ENCODE results near the gene PLCB4.
"Not testable (repeated sequence)": the region's sequence is repeated elsewhere in the genome, so short reads cannot be mapped to it uniquely, and the experiment has no call there.

The PLCB4 gene

DNA sequence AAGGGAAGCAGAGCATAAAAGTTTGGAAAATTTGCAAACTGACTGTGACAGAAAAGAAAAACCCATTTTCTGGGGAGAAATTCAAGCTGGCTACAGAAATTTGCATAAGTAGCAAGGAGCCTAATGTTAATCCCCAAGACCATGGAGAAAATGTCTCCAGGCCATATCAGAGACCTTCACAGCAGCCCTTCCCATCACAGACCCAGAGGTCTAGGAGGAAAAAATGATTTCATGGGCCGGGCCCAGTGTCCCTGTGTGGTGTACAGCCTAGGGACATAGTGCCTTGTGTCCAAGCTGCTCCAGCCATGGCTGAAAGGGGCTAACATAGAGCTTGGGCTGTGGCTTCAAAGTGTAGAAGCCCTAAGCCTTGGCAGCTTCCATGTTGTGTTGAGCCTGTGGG lies 83.3 kb downstream of the PLCB4 start:
- H3K9me3 ChIP-seq (replicated peaks in 1 of 2; ENCODE audit: control insufficient read depth in 2 of 2, insufficient read depth in 1 of 2, low read depth in 1 of 2, low read length in 2 of 2) = peaks cover 0 to 12% of the 10 kb centered on the region in 2 donors
- H3K27ac ChIP-seq (replicated peaks; ENCODE audit: low read length); H2AFZ ChIP-seq (ENCODE audit: low read length); H2BK5ac ChIP-seq (ENCODE audit: low read length); H3K4ac ChIP-seq (ENCODE audit: low read length); H2BK120ac ChIP-seq (ENCODE audit: low read depth, low read length); H3K4me1 ChIP-seq (ENCODE audit: control insufficient read depth in 2 of 2, insufficient read depth in 1 of 2, low read depth in 1 of 2, low read length in 2 of 2); H3K18ac ChIP-seq (ENCODE audit: low read length); H3K36me3 ChIP-seq (replicated peaks in 1 of 2; ENCODE audit: control insufficient read depth in 2 of 2, insufficient read depth in 2 of 2, low read length in 2 of 2); H3K4me3 ChIP-seq (ENCODE audit: low read length in 2 of 2); H2BK15ac ChIP-seq (ENCODE audit: low read length); H3K9ac ChIP-seq (ENCODE audit: low read depth, low read length, poor library complexity); H3K27me3 ChIP-seq (ENCODE audit: control insufficient read depth in 3 of 3, insufficient read depth in 3 of 3, low read depth in 1 of 3, low read length in 3 of 3); H3K79me1 ChIP-seq (ENCODE audit: low read depth, low read length); H4K91ac ChIP-seq (ENCODE audit: low read depth, low read length, poor library complexity); H3K23ac ChIP-seq (ENCODE audit: low read depth, low read length, poor library complexity); H2AK5ac ChIP-seq (ENCODE audit: low read depth, low read length); H2BK12ac ChIP-seq (ENCODE audit: low read length); DNase-seq (ENCODE audit: low spot score); H3K14ac ChIP-seq (ENCODE audit: low read length); H3K4me2 ChIP-seq (ENCODE audit: insufficient read depth, low read length, poor library complexity, severe bottlenecking): not testable (repeated sequence)
- no CpG with 5 or more reads among the region's 1 CpG for WGBS, 2 donors (ENCODE audit: extremely low coverage in 2 of 2, insufficient read length in 2 of 2, insufficient replicate concordance in 1 of 2)
- H4K8ac ChIP-seq (ENCODE audit: low read depth, low read length) = peak overlapping the region; percentile 25

DNA sequence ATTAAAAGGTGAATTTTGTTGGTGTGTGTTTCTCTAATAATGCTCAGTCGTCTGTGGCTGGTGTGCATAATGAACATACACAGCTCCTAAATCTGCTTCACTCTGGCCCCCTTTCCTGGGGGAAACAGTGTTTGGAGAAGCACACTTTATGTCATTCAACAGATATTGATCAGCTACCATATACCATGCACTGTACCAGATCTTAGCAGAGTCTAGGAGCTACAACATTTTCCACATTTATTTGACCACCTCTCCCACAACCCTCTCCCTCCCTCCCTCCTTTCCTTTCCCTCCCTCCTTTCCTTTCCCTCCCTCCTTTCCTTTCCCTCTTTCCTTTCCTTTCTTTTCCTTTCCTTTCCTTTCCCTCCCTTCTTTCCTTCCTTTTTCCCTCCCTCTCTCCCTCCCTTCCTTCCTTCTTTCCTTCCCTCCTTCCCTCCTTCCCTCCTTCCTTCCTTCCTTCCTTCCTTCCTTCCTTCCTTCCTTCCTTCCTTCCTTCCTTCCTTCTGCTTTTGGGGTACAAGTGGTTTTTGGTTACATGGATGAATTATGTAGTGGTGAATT lies 85.7 kb downstream of the PLCB4 start:
- WGBS, 2 donors (ENCODE audit: extremely low coverage in 2 of 2, insufficient read length in 2 of 2, insufficient replicate concordance in 1 of 2) = no CpG with 5 or more reads among the region's 1 CpG

DNA sequence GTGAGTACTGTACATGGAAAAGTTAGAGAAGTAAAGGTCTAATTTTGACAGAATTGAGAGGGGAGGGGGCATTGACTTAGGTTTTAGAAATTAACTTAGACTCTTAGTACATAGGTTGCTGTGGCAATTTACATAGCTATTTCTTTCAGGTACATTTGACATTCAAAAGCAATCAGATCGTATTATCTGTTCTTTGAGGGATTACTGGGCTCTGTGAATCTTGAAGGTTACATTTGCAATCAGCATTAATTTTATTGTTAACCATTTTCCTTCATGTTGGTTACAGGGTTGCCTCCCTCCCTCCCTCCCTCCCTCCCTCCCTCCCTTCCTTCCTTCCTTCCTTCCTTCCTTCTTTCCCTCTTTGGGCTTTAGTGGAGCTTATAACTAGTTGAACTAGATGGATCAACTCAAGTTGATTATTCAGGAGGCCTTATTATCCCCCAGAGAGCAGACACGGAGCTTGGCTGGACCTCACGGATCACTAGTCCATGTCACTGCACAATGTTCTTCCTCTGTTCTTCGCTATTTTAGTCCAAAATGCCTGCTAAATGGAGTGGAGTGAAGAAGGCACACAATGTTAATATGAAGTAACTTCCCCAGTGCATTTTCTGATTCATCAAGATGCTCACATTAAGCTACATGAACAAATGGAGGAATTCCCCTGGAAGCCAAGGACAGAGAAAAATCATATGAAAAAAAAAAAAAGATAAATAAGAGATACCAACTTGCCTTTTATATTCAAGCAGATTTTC lies 87.8 kb downstream of the PLCB4 start:
- Histone ChIP-seq H3K18ac (ENCODE audit: low read length) (no peak overlapping the region), H2BK12ac (ENCODE audit: low read length) (no peak overlapping the region), H3K36me3 (replicated peaks in 1 of 2; ENCODE audit: control insufficient read depth in 2 of 2, insufficient read depth in 2 of 2, low read length in 2 of 2) (no peaks in the 10 kb centered on the region), H2BK5ac (ENCODE audit: low read length) (no peak overlapping the region), H3K4me3 (ENCODE audit: low read length in 2 of 2) (no peak overlapping the region), H3K4ac (ENCODE audit: low read length) (no peak overlapping the region), H4K8ac (ENCODE audit: low read depth, low read length) (no peak overlapping the region), H2BK15ac (ENCODE audit: low read length) (no peak overlapping the region), H3K9ac (ENCODE audit: low read depth, low read length, poor library complexity) (no peak overlapping the region), H3K9me3 (replicated peaks in 1 of 2; ENCODE audit: control insufficient read depth in 2 of 2, insufficient read depth in 1 of 2, low read depth in 1 of 2, low read length in 2 of 2) (peaks cover 0 to 12% of the 10 kb centered on the region in 2 donors), H3K27ac (replicated peaks; ENCODE audit: low read length) (no peak overlapping the region), H3K27me3 (ENCODE audit: control insufficient read depth in 3 of 3, insufficient read depth in 3 of 3, low read depth in 1 of 3, low read length in 3 of 3) (no peaks in the 10 kb centered on the region), H3K4me1 (ENCODE audit: control insufficient read depth in 2 of 2, insufficient read depth in 1 of 2, low read depth in 1 of 2, low read length in 2 of 2) (peaks cover 0 to 2% of the 10 kb centered on the region in 2 donors), H3K79me1 (ENCODE audit: low read depth, low read length) (no peaks in the 10 kb centered on the region), H4K91ac (ENCODE audit: low read depth, low read length, poor library complexity) (no peak overlapping the region), H3K4me2 (ENCODE audit: insufficient read depth, low read length, poor library complexity, severe bottlenecking) (no peak overlapping the region), H3K23ac (ENCODE audit: low read depth, low read length, poor library complexity) (no peak overlapping the region), H2AK5ac (ENCODE audit: low read depth, low read length) (no peak overlapping the region), H2AFZ (ENCODE audit: low read length) (no peak overlapping the region), H3K14ac (ENCODE audit: low read length) (no peak overlapping the region), H2BK120ac (ENCODE audit: low read depth, low read length) (no peak overlapping the region)
- no peak for DNase-seq (ENCODE audit: low spot score)
- WGBS, 2 donors (ENCODE audit: extremely low coverage in 2 of 2, insufficient read length in 2 of 2, insufficient replicate concordance in 1 of 2) = no CpG with 5 or more reads among the region's 4 CpGs

More for the DNA sequence above, 85.7 kb downstream of the PLCB4 start:
- Histone ChIP-seq H3K9ac (ENCODE audit: low read depth, low read length, poor library complexity) (no peak overlapping the region), H3K18ac (ENCODE audit: low read length) (no peak overlapping the region), H3K4me3 (ENCODE audit: low read length in 2 of 2) (no peak overlapping the region), H3K27me3 (ENCODE audit: control insufficient read depth in 3 of 3, insufficient read depth in 3 of 3, low read depth in 1 of 3, low read length in 3 of 3) (no peaks in the 10 kb centered on the region), H3K79me1 (ENCODE audit: low read depth, low read length) (no peaks in the 10 kb centered on the region), H3K9me3 (replicated peaks in 1 of 2; ENCODE audit: control insufficient read depth in 2 of 2, insufficient read depth in 1 of 2, low read depth in 1 of 2, low read length in 2 of 2) (peaks cover 0 to 12% of the 10 kb centered on the region in 2 donors), H4K91ac (ENCODE audit: low read depth, low read length, poor library complexity) (no peak overlapping the region), H3K23ac (ENCODE audit: low read depth, low read length, poor library complexity) (no peak overlapping the region), H2AFZ (ENCODE audit: low read length) (no peak overlapping the region), H3K14ac (ENCODE audit: low read length) (no peak overlapping the region), H4K8ac (ENCODE audit: low read depth, low read length) (no peak overlapping the region), H2BK12ac (ENCODE audit: low read length) (no peak overlapping the region), H3K4me1 (ENCODE audit: control insufficient read depth in 2 of 2, insufficient read depth in 1 of 2, low read depth in 1 of 2, low read length in 2 of 2) (no peaks in the 10 kb centered on the region), H3K36me3 (replicated peaks in 1 of 2; ENCODE audit: control insufficient read depth in 2 of 2, insufficient read depth in 2 of 2, low read length in 2 of 2) (no peaks in the 10 kb centered on the region), H2BK120ac (ENCODE audit: low read depth, low read length) (no peak overlapping the region), H3K27ac (replicated peaks; ENCODE audit: low read length) (no peak overlapping the region), H3K4ac (ENCODE audit: low read length) (no peak overlapping the region), H3K4me2 (ENCODE audit: insufficient read depth, low read length, poor library complexity, severe bottlenecking) (no peak overlapping the region), H2BK5ac (ENCODE audit: low read length) (no peak overlapping the region), H2AK5ac (ENCODE audit: low read depth, low read length) (no peak overlapping the region), H2BK15ac (ENCODE audit: low read length) (no peak overlapping the region)
- DNase-seq (ENCODE audit: low spot score) = no peak

DNA sequence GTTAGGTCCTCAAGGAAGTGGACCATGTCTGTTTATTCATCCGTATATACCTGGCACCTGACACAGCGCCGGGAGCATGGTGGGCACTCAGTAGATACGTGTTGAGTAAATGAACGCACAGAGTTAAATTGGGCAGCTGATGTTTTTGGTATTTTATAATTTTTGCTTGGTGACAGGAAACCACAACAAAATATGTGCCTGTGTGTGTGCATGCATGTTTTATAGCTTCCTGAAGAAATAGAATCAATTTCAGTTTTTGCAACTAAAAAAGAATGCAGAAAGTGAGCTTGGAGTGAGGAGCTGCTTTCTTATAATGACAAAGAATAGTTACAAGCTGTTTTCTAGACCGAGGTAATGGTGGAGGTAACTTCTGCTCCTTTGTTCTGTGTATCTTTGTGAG lies 91.4 kb downstream of the PLCB4 start:
- H3K4me2 ChIP-seq (ENCODE audit: insufficient read depth, low read length, poor library complexity, severe bottlenecking) = no peak overlapping the region
- H3K9me3 ChIP-seq (replicated peaks in 1 of 2; ENCODE audit: control insufficient read depth in 2 of 2, insufficient read depth in 1 of 2, low read depth in 1 of 2, low read length in 2 of 2) = no peaks in the 10 kb centered on the region
- no peaks in the 10 kb centered on the region for H3K79me1 ChIP-seq (ENCODE audit: low read depth, low read length)
- no peak overlapping the region for H3K23ac ChIP-seq (ENCODE audit: low read depth, low read length, poor library complexity)
- H3K9ac ChIP-seq (ENCODE audit: low read depth, low read length, poor library complexity) = no peak overlapping the region
- no peak overlapping the region for H2AK5ac ChIP-seq (ENCODE audit: low read depth, low read length)
- no peak overlapping the region for H3K14ac ChIP-seq (ENCODE audit: low read length)
- H3K18ac ChIP-seq (ENCODE audit: low read length) = no peak overlapping the region
- WGBS, 2 donors (ENCODE audit: extremely low coverage in 2 of 2, insufficient read length in 2 of 2, insufficient replicate concordance in 1 of 2) = no CpG with 5 or more reads among the region's 6 CpGs
- no peak overlapping the region for H4K8ac ChIP-seq (ENCODE audit: low read depth, low read length)
- no peaks in the 10 kb centered on the region for H3K36me3 ChIP-seq (replicated peaks in 1 of 2; ENCODE audit: control insufficient read depth in 2 of 2, insufficient read depth in 2 of 2, low read length in 2 of 2)
- no peak overlapping the region for H2BK5ac ChIP-seq (ENCODE audit: low read length)
- H3K27ac ChIP-seq (replicated peaks; ENCODE audit: low read length) = no peak overlapping the region
- H3K4me3 ChIP-seq (ENCODE audit: low read length in 2 of 2) = no peak overlapping the region
- no peak overlapping the region for H2BK120ac ChIP-seq (ENCODE audit: low read depth, low read length)
- H4K91ac ChIP-seq (ENCODE audit: low read depth, low read length, poor library complexity) = no peak overlapping the region
- peaks cover 0 to 2% of the 10 kb centered on the region in 2 donors for H3K4me1 ChIP-seq (ENCODE audit: control insufficient read depth in 2 of 2, insufficient read depth in 1 of 2, low read depth in 1 of 2, low read length in 2 of 2)
- H2BK12ac ChIP-seq (ENCODE audit: low read length) = no peak overlapping the region
- H2BK15ac ChIP-seq (ENCODE audit: low read length) = no peak overlapping the region
- H3K27me3 ChIP-seq (ENCODE audit: control insufficient read depth in 3 of 3, insufficient read depth in 3 of 3, low read depth in 1 of 3, low read length in 3 of 3) = no peaks in the 10 kb centered on the region
- H2AFZ ChIP-seq (ENCODE audit: low read length) = peak overlapping the region; percentile 58
- no peak overlapping the region for H3K4ac ChIP-seq (ENCODE audit: low read length)
- DNase-seq (ENCODE audit: low spot score) = no peak
